BLaER1 treated with 17β-estradiol and CSF1 and Interleukin-3, amounts not matched to agents 10 nM and 100 nM (cell line): Measurements from ENCODE around the gene FAM89A.

Source experiments
- H3K27ac ChIP-seq, 11 experiments: shearing (Covaris generic); formaldehyde crosslinking; 2 replicates each; pipeline ENCODE4 v1.8.1; 2022
- H3K27me3 ChIP-seq, 11 experiments: shearing (Covaris generic); formaldehyde crosslinking; 2 replicates each; pipeline ENCODE4 v1.8.1; 2022
- H3K36me3 ChIP-seq, 11 experiments: shearing (Covaris generic); formaldehyde crosslinking; 2 replicates each; pipeline ENCODE4 v1.8.1; 2022
- H3K4me1 ChIP-seq, 10 experiments: shearing (Covaris generic); formaldehyde crosslinking; 2 replicates each; pipeline ENCODE4 v1.8.1; 2022
- H3K4me2 ChIP-seq, 11 experiments: shearing (Covaris generic); formaldehyde crosslinking; 2 replicates each; pipeline ENCODE4 v1.8.1; 2022
- H3K4me3 ChIP-seq, 10 experiments: shearing (Covaris generic); formaldehyde crosslinking; 2 replicates each; pipeline ENCODE4 v1.8.1; 2022
- H3K9ac ChIP-seq, 11 experiments: shearing (Covaris generic); formaldehyde crosslinking; 2 replicates each; pipeline ENCODE4 v1.8.1; 2022
- H3K9me3 ChIP-seq, 11 experiments: shearing (Covaris generic); formaldehyde crosslinking; replicated peaks in 1 of 11; 2 replicates each; pipeline ENCODE4 v1.8.1; 2022
- H4K20me1 ChIP-seq, 11 experiments: shearing (Covaris generic); formaldehyde crosslinking; 2 replicates each; pipeline ENCODE4 v1.8.1; 2022
- Cebpa-rat ChIP-seq, 11 experiments: shearing (Covaris generic); IDR thresholded peaks; 2 replicates each; pipeline ENCODE4 v1.8.1; 2022

FAM89A gene

GRCh38 chr1:231072502-231073094 is 32.5 kb upstream of the FAM89A start:
- Histone ChIP-seq H3K4me1 (0 out of 20 replicates have a peak, but pooled peaks cover 0 to 4% (median 0%) of the 10 kb centered on the region in 10 experiments), H3K9me3 (no peaks in the 10 kb centered on the region), H3K4me3 (no peak overlapping the region), H3K9ac (no peak overlapping the region), H3K4me2 (no peak overlapping the region), H4K20me1 (no peaks in the 10 kb centered on the region), H3K27ac (no peak overlapping the region), H3K27me3 (no peaks in the 10 kb centered on the region), H3K36me3 (no peaks in the 10 kb centered on the region)
- TF ChIP-seq Cebpa-rat (IDR thresholded peaks at IDR 0.05), result no peak

GRCh38 chr1:231072041-231072440 is 32.0 kb upstream of the FAM89A start:
- Histone ChIP-seq H3K9me3 (peaks cover 0 to 3% (median 0%) of the 10 kb centered on the region in 11 experiments; a peak in 1 of 22 replicates), H3K4me1 (0 out of 20 replicates have a peak, but pooled peaks cover 0 to 4% (median 0%) of the 10 kb centered on the region in 10 experiments), H3K4me2 (no peak overlapping the region), H3K27ac (no peak overlapping the region), H3K27me3 (no peaks in the 10 kb centered on the region), H3K9ac (no peak overlapping the region), H3K4me3 (no peak overlapping the region), H3K36me3 (no peaks in the 10 kb centered on the region), H4K20me1 (no peaks in the 10 kb centered on the region)
- TF ChIP-seq Cebpa-rat (IDR thresholded peaks at IDR 0.05), result no peak

- Histone ChIP-seq H3K9me3 (peaks cover 0 to 5% (median 0%) of the 10 kb centered on the region in 11 experiments; a peak in 2 of 22 replicates), H3K4me3 (no peak overlapping the region), H3K27ac (no peak overlapping the region), H3K9ac (no peak overlapping the region), H3K36me3 (no peaks in the 10 kb centered on the region), H3K4me1 (peaks cover 0 to 12% (median 1%) of the 10 kb centered on the region in 10 experiments; a peak in 3 of 20 replicates), H4K20me1 (no peaks in the 10 kb centered on the region), H3K4me2 (no peak overlapping the region), H3K27me3 (no peaks in the 10 kb centered on the region)
- TF ChIP-seq Cebpa-rat (IDR thresholded peaks at IDR 0.05), result no peak
These were observed 30.8 kb upstream of the FAM89A start for GRCh38 chr1:231070758-231071444.

- H3K9me3 ChIP-seq, result peaks cover 0 to 5% (median 0%) of the 10 kb centered on the region in 11 experiments; a peak in 2 of 22 replicates
- no peaks in the 10 kb centered on the region for H3K36me3 ChIP-seq
- TF ChIP-seq Cebpa-rat (IDR thresholded peaks at IDR 0.05), result no peak
- no peak overlapping the region for H3K9ac ChIP-seq
- no peak overlapping the region for H3K4me3 ChIP-seq
- H3K27ac ChIP-seq, result no peak overlapping the region
- H3K4me1 ChIP-seq, result peaks cover 0 to 27% (median 16%) of the 10 kb centered on the region in 10 experiments; a peak in 11 of 20 replicates
- no peak overlapping the region for H3K4me2 ChIP-seq
- H4K20me1 ChIP-seq, result no peaks in the 10 kb centered on the region
- H3K27me3 ChIP-seq, result no peaks in the 10 kb centered on the region
These were observed 29.3 kb upstream of the FAM89A start for GRCh38 chr1:231069333-231069732.

- no peak overlapping the region for H3K27ac ChIP-seq
- H3K4me1 ChIP-seq, result peaks cover 0 to 32% (median 18%) of the 10 kb centered on the region in 10 experiments; a peak in 11 of 20 replicates
- TF ChIP-seq Cebpa-rat (IDR thresholded peaks at IDR 0.05), result no peak
- H3K27me3 ChIP-seq, result no peaks in the 10 kb centered on the region
- H4K20me1 ChIP-seq, result no peaks in the 10 kb centered on the region
- H3K9ac ChIP-seq, result no peak overlapping the region
- H3K4me3 ChIP-seq, result no peak overlapping the region
- peaks cover 0 to 5% (median 0%) of the 10 kb centered on the region in 11 experiments; a peak in 2 of 22 replicates for H3K9me3 ChIP-seq
- H3K36me3 ChIP-seq, result no peaks in the 10 kb centered on the region
- no peak overlapping the region for H3K4me2 ChIP-seq
These were observed 28.7 kb upstream of the FAM89A start for GRCh38 chr1:231068762-231069161.

- Histone ChIP-seq H3K9me3 (peaks cover 0 to 5% (median 0%) of the 10 kb centered on the region in 11 experiments; a peak in 2 of 22 replicates), H3K36me3 (no peaks in the 10 kb centered on the region), H3K9ac (no peak overlapping the region), H3K4me2 (peak overlapping the region; percentile 35 to 65 (median 51)), H3K4me3 (no peak overlapping the region), H3K4me1 (peaks cover 0 to 32% (median 18%) of the 10 kb centered on the region in 10 experiments; a peak in 11 of 20 replicates), H4K20me1 (no peaks in the 10 kb centered on the region), H3K27ac (no peak overlapping the region), H3K27me3 (no peaks in the 10 kb centered on the region)
- no peak for TF ChIP-seq Cebpa-rat (IDR thresholded peaks at IDR 0.05)
These were observed 25.6 kb upstream of the FAM89A start for GRCh38 chr1:231065510-231066241.

GRCh38 chr1:231064418-231064817 is 24.4 kb upstream of the FAM89A start:
- Histone ChIP-seq H3K36me3 (no peaks in the 10 kb centered on the region), H3K4me1 (peaks cover 0 to 32% (median 18%) of the 10 kb centered on the region in 10 experiments; a peak in 11 of 20 replicates), H3K27ac (no peak overlapping the region), H4K20me1 (no peaks in the 10 kb centered on the region), H3K9ac (no peak overlapping the region), H3K27me3 (no peaks in the 10 kb centered on the region), H3K9me3 (peaks cover 0 to 5% (median 0%) of the 10 kb centered on the region in 11 experiments; a peak in 2 of 22 replicates), H3K4me3 (no peak overlapping the region), H3K4me2 (peak overlapping the region in 8 of 11 experiments; percentile 35 to 62 (median 52); a peak in 10 of 22 replicates)
- TF ChIP-seq Cebpa-rat (IDR thresholded peaks at IDR 0.05), result no peak

GRCh38 chr1:231063331-231063730 is 23.3 kb upstream of the FAM89A start:
- peaks cover 0 to 32% (median 18%) of the 10 kb centered on the region in 10 experiments; a peak in 11 of 20 replicates for H3K4me1 ChIP-seq
- TF ChIP-seq Cebpa-rat (IDR thresholded peaks at IDR 0.05), result no peak
- H3K36me3 ChIP-seq, result no peaks in the 10 kb centered on the region
- H3K27me3 ChIP-seq, result no peaks in the 10 kb centered on the region
- no peak overlapping the region for H3K27ac ChIP-seq
- H3K4me2 ChIP-seq, result 0 out of 22 replicates have a peak overlapping the region, but pooled peaks of 1 of the 11 experiments have one; percentile 10
- no peak overlapping the region for H3K9ac ChIP-seq
- no peaks in the 10 kb centered on the region for H4K20me1 ChIP-seq
- peaks cover 0 to 5% (median 0%) of the 10 kb centered on the region in 11 experiments; a peak in 2 of 22 replicates for H3K9me3 ChIP-seq
- H3K4me3 ChIP-seq, result no peak overlapping the region
